ENCODE data around the gene RUNX3.

DNA sequence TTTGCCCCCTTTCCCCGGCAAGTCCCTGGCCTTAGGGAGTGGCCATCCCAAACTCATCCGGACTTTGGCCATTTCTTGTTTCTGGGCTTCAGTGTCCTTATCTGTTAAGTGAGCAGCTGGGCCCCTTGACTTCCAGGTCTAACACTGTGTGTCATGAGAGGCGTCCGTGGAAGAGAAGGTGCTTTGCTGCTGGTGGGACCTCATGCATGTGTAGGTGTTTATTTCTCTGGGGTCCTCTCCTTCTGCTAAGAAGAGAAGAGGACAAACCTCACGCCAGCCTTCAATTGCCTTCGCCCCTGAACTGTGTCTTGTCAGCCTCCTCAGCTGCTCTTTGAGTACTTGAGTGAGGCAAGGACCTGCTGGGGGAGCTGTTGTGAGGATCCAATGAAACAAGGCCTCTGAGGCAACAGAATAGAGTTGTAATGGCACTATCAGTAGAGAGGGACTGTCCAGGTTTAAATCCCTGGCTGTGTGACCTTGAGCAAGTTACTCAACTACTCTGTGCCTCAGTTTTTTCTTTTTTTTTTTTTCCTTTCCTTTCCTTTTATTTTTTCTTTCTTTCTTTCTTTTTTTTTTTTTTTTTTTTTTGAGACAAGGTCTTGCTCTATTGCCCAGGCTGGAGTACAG is 72.5 kb downstream of the RUNX3 start:
- TF ChIP-seq, protein P1, sequence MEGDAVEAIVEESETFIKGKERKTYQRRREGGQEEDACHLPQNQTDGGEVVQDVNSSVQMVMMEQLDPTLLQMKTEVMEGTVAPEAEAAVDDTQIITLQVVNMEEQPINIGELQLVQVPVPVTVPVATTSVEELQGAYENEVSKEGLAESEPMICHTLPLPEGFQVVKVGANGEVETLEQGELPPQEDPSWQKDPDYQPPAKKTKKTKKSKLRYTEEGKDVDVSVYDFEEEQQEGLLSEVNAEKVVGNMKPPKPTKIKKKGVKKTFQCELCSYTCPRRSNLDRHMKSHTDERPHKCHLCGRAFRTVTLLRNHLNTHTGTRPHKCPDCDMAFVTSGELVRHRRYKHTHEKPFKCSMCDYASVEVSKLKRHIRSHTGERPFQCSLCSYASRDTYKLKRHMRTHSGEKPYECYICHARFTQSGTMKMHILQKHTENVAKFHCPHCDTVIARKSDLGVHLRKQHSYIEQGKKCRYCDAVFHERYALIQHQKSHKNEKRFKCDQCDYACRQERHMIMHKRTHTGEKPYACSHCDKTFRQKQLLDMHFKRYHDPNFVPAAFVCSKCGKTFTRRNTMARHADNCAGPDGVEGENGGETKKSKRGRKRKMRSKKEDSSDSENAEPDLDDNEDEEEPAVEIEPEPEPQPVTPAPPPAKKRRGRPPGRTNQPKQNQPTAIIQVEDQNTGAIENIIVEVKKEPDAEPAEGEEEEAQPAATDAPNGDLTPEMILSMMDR (IDR thresholded peaks at IDR 0.05 in 8 of 11, conservative IDR thresholded peaks at IDR 0.05 in 3 of 11), result no peak
- no peak for TF ChIP-seq POLR2A (IDR thresholded peaks at IDR 0.05)
